ENCODE data around the gene PDCD10.

Gene PDCD10

GRCh38 chr3:167675848-167676247, 58.8 kb downstream of the PDCD10 start:
- Histone ChIP-seq H3K79me2 (no peaks in the 10 kb centered on the region), H3K36me3 (ENCODE audit: control insufficient read depth, insufficient read depth, low read length) (no peaks in the 10 kb centered on the region)

GRCh38 chr3:167673221-167673620, 61.5 kb downstream of the PDCD10 start:
- Histone ChIP-seq H3K4me3 (ENCODE audit: low read depth, low read length) (no peak overlapping the region), H3K9me3 (ENCODE audit: control insufficient read depth, low read length) (no peaks in the 10 kb centered on the region), H3K4me1 (no peaks in the 10 kb centered on the region), H3K36me3 (ENCODE audit: control insufficient read depth, insufficient read depth, low read length) (no peaks in the 10 kb centered on the region), H3K27me3 (ENCODE audit: control insufficient read depth, insufficient read depth, low read length) (no peaks in the 10 kb centered on the region), H3K79me2 (no peaks in the 10 kb centered on the region), H3K4me2 (ENCODE audit: low read length) (no peak overlapping the region), H2AFZ (no peak overlapping the region), H3K9ac (no peak overlapping the region), H3K27ac (no peak overlapping the region)
- TF ChIP-seq, protein P1, sequence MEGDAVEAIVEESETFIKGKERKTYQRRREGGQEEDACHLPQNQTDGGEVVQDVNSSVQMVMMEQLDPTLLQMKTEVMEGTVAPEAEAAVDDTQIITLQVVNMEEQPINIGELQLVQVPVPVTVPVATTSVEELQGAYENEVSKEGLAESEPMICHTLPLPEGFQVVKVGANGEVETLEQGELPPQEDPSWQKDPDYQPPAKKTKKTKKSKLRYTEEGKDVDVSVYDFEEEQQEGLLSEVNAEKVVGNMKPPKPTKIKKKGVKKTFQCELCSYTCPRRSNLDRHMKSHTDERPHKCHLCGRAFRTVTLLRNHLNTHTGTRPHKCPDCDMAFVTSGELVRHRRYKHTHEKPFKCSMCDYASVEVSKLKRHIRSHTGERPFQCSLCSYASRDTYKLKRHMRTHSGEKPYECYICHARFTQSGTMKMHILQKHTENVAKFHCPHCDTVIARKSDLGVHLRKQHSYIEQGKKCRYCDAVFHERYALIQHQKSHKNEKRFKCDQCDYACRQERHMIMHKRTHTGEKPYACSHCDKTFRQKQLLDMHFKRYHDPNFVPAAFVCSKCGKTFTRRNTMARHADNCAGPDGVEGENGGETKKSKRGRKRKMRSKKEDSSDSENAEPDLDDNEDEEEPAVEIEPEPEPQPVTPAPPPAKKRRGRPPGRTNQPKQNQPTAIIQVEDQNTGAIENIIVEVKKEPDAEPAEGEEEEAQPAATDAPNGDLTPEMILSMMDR (IDR thresholded peaks at IDR 0.05) = no peak

More at GRCh38 chr3:167675848-167676247, 58.8 kb downstream of the PDCD10 start:
- TF ChIP-seq, protein P1 (IDR thresholded peaks at IDR 0.05) = no peak
- Histone ChIP-seq H3K4me3 (ENCODE audit: low read depth, low read length) (no peak overlapping the region), H3K9me3 (ENCODE audit: control insufficient read depth, low read length) (no peaks in the 10 kb centered on the region), H3K9ac (no peak overlapping the region), H3K27ac (no peak overlapping the region), H2AFZ (no peak overlapping the region), H3K27me3 (ENCODE audit: control insufficient read depth, insufficient read depth, low read length) (no peaks in the 10 kb centered on the region), H3K4me2 (ENCODE audit: low read length) (no peak overlapping the region), H3K4me1 (no peaks in the 10 kb centered on the region)

DNA sequence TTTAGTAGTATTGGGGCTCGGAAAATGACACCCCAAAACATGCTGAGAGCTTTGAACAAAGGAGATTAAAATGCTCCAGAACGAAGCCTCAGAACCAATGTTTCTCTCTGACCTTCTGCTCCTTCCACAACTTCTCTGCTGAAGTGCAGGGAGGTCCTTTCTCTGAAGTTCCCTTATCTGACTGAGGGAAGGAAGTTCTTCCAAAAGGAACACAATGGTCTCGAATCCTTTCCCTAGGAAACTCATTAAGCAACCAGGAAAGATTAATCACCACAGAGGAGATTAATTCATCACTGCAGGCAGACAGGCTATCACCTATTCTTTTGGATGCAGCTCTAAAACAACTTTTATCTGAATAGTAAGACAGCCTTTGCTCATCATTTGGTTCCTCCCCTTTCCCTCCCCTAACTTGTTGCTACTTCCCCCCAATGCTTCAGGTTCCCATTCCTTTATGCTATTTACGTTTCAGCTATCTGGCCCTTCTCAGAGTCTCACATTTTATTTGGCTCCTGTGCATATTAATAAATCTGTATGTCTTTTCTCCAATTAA, 62.7 kb downstream of the PDCD10 start:
- no peak overlapping the region for H3K27ac ChIP-seq
- H3K4me2 ChIP-seq (ENCODE audit: low read length) = no peak overlapping the region
- H2AFZ ChIP-seq = no peak overlapping the region
- TF ChIP-seq, protein P1 (IDR thresholded peaks at IDR 0.05) = no peak
- H3K9me3 ChIP-seq (ENCODE audit: control insufficient read depth, low read length) = no peaks in the 10 kb centered on the region
- no peaks in the 10 kb centered on the region for H3K79me2 ChIP-seq
- no peak overlapping the region for H3K9ac ChIP-seq
- no peaks in the 10 kb centered on the region for H3K27me3 ChIP-seq (ENCODE audit: control insufficient read depth, insufficient read depth, low read length)
- H3K4me3 ChIP-seq (ENCODE audit: low read depth, low read length) = no peak overlapping the region
- H3K4me1 ChIP-seq = no peaks in the 10 kb centered on the region
- H3K36me3 ChIP-seq (ENCODE audit: control insufficient read depth, insufficient read depth, low read length) = no peaks in the 10 kb centered on the region

GRCh38 chr3:167669699-167670098, 65.0 kb downstream of the PDCD10 start:
- no peak overlapping the region for H3K4me3 ChIP-seq (ENCODE audit: low read depth, low read length)
- TF ChIP-seq, protein P1 (IDR thresholded peaks at IDR 0.05) = no peak
- H3K4me2 ChIP-seq (ENCODE audit: low read length) = no peak overlapping the region

GRCh38 chr3:167668651-167669050, 66.0 kb downstream of the PDCD10 start:
- Histone ChIP-seq H3K79me2 (no peaks in the 10 kb centered on the region), H2AFZ (no peak overlapping the region), H3K4me3 (ENCODE audit: low read depth, low read length) (no peak overlapping the region), H3K36me3 (ENCODE audit: control insufficient read depth, insufficient read depth, low read length) (no peaks in the 10 kb centered on the region), H3K4me2 (ENCODE audit: low read length) (no peak overlapping the region), H3K9me3 (ENCODE audit: control insufficient read depth, low read length) (no peaks in the 10 kb centered on the region), H3K9ac (no peak overlapping the region), H3K4me1 (no peaks in the 10 kb centered on the region), H3K27ac (no peak overlapping the region), H3K27me3 (ENCODE audit: control insufficient read depth, insufficient read depth, low read length) (no peaks in the 10 kb centered on the region)
- TF ChIP-seq, protein P1 (IDR thresholded peaks at IDR 0.05) = no peak

More at GRCh38 chr3:167669699-167670098, 65.0 kb downstream of the PDCD10 start:
- no peaks in the 10 kb centered on the region for H3K36me3 ChIP-seq (ENCODE audit: control insufficient read depth, insufficient read depth, low read length)
- H3K9ac ChIP-seq = no peak overlapping the region
- H3K9me3 ChIP-seq (ENCODE audit: control insufficient read depth, low read length) = no peaks in the 10 kb centered on the region
- H2AFZ ChIP-seq = no peak overlapping the region
- no peak overlapping the region for H3K27ac ChIP-seq
- no peaks in the 10 kb centered on the region for H3K4me1 ChIP-seq
- H3K27me3 ChIP-seq (ENCODE audit: control insufficient read depth, insufficient read depth, low read length) = no peaks in the 10 kb centered on the region
- H3K79me2 ChIP-seq = no peaks in the 10 kb centered on the region

Data from parathyroid adenoma (tissue), 2 donors.